ENCODE data around the gene ALDH2.

DNA sequence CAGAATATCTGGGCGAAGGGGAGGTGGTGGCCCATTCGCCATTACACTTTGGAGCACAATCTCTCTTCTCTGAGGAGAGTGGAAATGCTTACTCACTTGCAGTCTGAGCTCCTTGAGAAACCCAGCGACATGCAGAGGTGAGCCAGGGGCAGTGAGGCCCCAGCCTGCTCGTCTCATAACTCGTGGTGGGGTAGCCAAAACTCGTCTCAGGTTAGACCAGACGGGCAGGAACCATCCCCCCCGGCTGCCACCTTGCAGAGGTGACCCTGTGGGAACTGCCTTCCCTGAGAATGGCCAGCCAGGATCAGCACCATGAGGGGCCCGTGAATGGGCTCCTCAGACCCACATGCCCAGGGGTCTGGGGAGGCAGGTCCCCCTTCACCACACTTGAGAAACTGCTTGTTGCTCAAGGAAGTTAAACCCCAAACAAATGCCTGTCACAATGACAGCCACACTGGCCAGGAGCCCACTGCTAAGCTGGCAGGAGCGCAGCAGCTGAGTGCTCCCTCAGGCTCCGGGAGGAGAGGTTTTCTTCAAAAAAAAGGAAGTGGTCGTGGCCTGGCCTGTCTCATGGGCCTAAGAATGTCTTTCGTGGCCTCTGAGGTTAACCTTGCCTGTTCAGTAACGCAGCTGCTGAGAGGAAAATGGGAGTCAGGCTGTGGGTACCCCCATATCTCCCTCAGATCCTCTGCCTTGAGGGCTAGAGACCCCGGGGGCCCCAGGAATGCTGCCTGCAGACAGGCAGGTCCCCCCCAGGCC lies 9.2 kb upstream of the ALDH2 start:
- TF ChIP-seq EZH2 (IDR thresholded peaks at IDR 0.05) = no peak
- no peak for TF ChIP-seq POLR2AphosphoS5 (IDR thresholded peaks at IDR 0.05; ENCODE audit: borderline replicate concordance, low read depth, low read length)
